DLD1 (cell line): Measurements from ENCODE around the gene ALDH7A1.
"Not testable (repeated sequence)": the region's sequence is repeated elsewhere in the genome, so short reads cannot be mapped to it uniquely, and the experiment has no call there.

Experiments
- in situ Hi-C: cut with HindIII; loops from 2 replicates; pipeline ENCODE4 v1.10.0; 2017; ENCODE audit warnings: low sequenced_read_pairs

ALDH7A1 gene

DNA sequence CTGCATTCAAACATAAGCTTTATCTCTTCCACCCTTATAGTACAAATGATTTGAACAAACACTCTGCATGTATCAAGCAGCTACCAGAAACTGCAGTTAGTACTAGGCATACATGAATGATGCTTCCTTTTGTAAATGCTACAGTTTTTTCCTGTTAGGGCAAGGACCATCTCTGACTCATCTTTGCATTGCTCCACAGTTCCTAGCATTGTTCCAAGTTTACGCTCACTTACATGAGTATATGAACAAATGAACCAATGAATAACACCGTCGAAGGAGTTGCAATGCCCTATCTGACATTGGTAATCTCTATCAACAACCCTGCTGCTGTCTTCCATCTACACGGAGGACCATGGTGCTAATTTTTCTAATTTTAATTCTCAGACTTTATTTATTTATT, 2.1 kb upstream of the ALDH7A1 start:
- in situ Hi-C loops = no loop called here

- in situ Hi-C loops = no loop called here
These were observed 566 bp upstream of the ALDH7A1 start for GRCh38 chr5:126595486-126596083.

DNA sequence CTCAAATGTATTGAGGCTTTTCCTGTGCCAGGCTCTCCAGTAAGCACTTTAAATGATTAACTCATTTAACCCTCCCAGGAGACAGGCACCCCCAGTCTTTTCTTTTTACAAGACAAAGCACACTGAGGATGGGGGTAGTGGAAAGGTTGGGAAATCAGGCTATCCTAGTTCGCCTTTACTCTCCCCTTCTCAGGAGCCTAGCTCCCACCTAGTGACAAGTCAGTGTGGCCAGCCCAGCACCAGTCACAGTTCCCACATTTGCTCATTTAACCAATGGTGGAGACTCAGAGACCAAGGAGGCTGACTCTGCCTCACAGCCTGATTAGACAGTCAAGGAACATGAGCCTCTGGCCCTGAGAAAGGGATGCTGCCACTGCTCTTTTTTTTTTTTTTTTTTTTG, 3.5 kb downstream of the ALDH7A1 start:
- in situ Hi-C loops = no loop called here

GRCh38 chr5:126589536-126590297, 5.3 kb downstream of the ALDH7A1 start:
- in situ Hi-C loops = no loop called here

DNA sequence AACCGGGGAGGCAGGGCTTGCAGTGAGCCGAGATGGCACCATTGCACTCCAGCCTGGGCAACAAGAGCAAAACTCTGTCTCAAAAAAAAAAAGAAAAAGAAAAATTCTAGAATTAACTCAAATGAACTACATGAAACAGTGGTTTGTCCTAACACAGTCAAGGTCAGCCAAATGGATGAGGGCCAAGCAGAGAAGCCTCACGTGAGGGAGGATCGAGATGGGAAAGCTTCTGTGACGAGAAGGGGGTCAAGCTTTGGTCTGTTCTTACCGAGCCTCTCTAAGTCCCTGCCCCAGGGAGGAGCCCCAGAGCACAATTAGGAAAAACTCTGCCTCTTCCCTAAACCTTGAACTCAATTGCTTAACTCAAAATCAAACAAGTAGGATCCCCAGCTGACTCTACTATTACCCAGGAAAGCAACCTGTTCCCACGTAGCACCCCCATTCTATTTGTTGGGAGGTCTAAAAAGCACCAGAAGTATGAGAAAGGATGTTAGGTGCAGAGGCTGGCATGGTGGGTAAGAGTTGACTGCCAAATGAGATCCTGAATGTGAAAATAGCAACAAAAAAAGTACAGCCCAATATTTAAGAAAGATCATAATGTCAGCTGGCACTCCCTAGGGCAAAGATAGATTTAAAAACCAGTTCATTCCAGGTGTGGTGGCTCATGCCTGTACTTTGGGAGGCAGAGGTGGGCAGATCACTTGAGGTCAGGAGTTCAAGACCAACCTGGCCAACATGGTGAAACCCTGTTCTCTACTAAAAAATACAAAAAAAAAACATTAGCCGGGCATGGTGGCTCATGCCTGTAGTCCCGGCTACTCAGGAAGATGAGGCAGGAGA, 7.2 kb downstream of the ALDH7A1 start:
- in situ Hi-C loops = no loop called here

GRCh38 chr5:126583761-126584160, 11.3 kb downstream of the ALDH7A1 start:
- in situ Hi-C loops = no loop called here

GRCh38 chr5:126579716-126580115, 15.3 kb downstream of the ALDH7A1 start:
- in situ Hi-C loops = no loop called here

GRCh38 chr5:126577415-126577814, 17.6 kb downstream of the ALDH7A1 start:
- in situ Hi-C loops = no loop called here

GRCh38 chr5:126576974-126577373, 18.0 kb downstream of the ALDH7A1 start:
- in situ Hi-C loops = no loop called here

DNA sequence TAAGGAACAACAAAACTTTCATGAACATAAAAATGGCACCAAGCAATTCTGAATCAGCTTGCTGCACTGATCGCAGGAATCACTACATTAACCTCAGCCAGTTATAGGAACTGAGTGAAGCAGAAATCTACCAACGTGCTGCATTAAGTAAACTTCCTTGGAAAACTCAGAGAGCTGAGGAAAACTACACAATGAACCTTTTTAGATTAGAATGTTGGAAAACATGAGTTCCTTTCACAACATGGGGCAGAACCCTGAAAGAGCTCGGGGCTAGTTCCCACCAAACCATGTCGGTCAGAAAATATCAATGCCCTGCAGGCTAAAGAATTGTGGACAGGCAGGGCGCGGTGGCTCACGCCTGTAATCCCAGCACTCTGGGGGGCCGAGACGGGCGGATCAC, 19.4 kb downstream of the ALDH7A1 start:
- in situ Hi-C loops = no loop called here

GRCh38 chr5:126568206-126568755, 26.7 kb downstream of the ALDH7A1 start:
- in situ Hi-C loops = no loop called here

DNA sequence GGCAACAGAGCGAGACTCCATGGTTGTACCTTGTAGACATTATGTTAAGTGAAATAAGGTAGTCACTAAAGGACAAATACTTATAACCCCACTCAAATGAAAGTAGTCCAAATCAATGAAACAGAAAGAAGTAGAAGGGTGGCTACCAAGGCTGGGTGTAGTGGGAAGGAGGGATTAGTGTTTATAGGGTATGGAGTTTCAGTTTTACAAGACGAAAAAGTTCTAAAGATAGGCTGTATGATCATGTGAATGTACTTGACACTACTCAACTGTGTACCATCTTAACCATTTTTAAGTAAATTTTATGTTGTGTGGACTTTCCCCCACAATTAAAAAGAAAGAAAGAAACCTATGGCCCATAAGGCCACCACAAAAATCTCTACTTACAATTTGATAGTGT, 32.2 kb downstream of the ALDH7A1 start:
- in situ Hi-C loops = no loop called here

- in situ Hi-C loops = no loop called here
These were observed 33.1 kb downstream of the ALDH7A1 start for GRCh38 chr5:126561908-126562307.

GRCh38 chr5:126555101-126555500, 39.9 kb downstream of the ALDH7A1 start:
- in situ Hi-C loops = not testable (repeated sequence)

DNA sequence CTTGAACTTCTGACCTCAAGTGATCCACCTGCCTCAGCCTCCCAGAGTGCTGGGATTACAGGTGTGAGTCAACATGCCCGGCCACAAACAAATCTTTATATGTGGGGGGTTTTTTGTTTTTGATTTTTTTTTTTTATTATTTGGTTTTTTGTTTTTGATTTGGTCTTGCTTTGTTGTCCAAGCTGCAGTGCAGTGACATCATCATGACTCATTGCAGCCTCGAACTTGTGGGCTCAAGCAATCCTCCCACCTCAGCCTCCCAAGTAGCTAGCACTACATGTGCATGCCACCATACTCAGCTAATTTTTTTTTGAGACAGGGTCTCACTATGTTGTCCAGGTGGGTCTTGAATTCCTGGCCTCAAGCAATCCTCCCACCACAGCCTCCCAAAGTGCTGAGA, 42.4 kb downstream of the ALDH7A1 start:
- in situ Hi-C loops = no loop called here

DNA sequence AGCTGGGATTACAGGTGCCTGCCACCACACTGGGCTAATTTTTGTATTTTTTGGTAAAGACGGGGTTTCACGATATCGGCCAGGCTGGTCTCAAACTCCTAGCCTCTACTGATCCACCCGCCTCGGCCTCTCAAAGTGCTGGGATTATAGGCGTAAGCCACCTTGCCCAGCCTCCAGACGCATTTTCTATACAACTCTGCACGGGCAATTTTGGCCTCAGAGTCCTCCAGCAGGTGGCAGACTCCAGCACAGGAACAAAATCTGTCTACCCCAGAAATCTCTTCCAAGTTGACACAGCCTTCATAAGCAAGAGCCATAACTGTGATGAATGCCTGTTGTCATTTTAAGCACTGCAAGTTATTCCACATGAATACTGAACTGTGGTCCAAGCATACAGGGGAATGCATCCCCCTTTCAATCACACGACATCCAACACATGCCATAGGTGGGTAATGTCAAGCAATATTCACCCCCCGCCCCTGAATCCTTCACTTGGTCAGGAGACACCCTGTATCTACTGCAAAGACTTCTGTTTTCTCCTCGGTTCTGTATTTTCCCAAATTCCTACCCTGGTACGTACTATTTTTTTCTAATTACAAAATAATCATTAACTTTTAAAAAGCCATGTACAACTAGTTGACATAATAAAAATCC, 50.8 kb downstream of the ALDH7A1 start:
- in situ Hi-C loops = loop anchor here (5.0 to 10.0 kb wide), 2 partner anchors 192 to 951 kb away; no protein-coding TSS in a partner anchor

GRCh38 chr5:126543660-126544059, 51.4 kb downstream of the ALDH7A1 start:
- in situ Hi-C loops = loop anchor here (5.0 to 10.0 kb wide), 2 partner anchors 191 to 951 kb away; no protein-coding TSS in a partner anchor

- in situ Hi-C loops = loop anchor here (5.0 to 10.0 kb wide), 2 partner anchors 191 to 952 kb away; no protein-coding TSS in a partner anchor
These were observed 52.0 kb downstream of the ALDH7A1 start for GRCh38 chr5:126543009-126543408.

DNA sequence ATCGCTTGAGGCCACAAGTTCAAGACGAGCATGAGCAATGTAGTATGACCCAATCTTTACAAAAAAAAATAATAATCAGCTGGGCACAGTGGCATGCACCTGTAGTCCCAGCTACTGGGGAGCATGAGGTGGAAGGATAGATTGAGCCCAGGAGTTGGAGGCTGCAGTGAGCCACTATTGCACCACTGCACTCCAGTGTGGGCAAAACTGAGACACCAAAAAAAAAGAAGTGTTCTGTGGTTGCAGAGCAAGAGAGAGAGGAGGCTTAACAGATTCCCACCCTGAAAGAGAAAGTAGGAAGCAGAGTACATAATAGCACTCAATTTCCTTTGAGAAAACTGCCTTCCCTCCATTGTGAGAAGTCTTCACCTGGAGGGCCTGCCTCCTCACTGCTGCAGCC, 52.6 kb downstream of the ALDH7A1 start:
- in situ Hi-C loops = loop anchor here (5.0 to 10.0 kb wide), 2 partner anchors 190 to 952 kb away; no protein-coding TSS in a partner anchor

DNA sequence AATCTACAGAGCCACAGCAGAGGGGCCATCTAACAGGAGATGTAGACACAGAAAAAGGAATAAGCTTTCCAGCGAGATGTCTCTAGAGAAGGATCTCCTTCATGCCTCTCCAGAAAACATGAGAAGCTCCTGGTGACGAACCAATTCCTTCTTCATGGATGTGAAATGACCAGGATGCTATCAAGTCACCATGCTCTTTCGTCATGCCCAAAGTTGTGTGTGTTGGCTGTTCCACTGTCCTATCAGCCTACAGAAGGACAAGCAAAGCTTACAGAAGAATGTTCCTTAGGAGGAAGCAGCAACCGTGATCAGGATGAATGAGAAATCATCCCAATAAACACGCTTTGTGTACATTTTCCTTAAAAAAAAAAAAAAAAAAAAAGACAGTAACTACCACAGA, 54.4 kb downstream of the ALDH7A1 start:
- in situ Hi-C loops = loop anchor here (5.0 to 10.0 kb wide), 2 partner anchors 188 to 954 kb away; no protein-coding TSS in a partner anchor
